ENCODE results near the gene TDRD6.
"Not testable (repeated sequence)": the region's sequence is repeated elsewhere in the genome, so short reads cannot be mapped to it uniquely, and the experiment has no call there.

TDRD6 gene

DNA sequence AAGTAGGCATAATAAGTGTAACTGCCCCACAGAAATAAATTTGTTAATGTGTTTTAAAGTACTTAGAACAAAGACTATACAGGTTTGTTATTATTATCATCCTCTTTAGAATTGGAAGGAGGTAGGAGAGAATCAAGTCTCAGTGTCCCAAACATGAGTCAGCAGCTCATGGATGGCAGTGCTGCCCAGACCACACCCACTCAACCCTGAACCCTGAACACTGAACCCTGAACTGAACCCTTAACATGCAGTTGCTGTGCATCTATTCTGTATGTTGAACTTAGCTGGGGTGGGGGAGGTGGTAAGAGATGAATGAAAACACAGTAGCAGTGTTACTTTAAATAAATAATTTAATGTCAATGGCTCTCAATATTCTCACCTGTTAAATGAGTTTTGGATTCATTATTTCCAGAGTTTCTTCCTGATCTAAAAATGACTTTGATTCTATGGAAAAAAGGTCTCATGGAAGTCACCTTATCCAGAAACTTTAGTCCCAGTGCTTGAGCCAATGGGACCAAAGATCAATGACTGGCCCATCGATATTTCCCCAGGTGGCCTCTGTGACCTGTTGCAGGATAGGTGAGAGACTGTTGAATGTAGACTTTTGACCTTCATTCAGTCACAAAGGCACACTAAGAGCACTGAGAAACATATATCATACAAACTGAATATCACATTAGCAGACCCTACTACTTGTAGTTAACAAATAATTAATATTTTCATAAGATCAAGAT, 55.9 kb downstream of the TDRD6 start:
- DNase-seq (ENCODE audit: low spot score), result no peak

DNA sequence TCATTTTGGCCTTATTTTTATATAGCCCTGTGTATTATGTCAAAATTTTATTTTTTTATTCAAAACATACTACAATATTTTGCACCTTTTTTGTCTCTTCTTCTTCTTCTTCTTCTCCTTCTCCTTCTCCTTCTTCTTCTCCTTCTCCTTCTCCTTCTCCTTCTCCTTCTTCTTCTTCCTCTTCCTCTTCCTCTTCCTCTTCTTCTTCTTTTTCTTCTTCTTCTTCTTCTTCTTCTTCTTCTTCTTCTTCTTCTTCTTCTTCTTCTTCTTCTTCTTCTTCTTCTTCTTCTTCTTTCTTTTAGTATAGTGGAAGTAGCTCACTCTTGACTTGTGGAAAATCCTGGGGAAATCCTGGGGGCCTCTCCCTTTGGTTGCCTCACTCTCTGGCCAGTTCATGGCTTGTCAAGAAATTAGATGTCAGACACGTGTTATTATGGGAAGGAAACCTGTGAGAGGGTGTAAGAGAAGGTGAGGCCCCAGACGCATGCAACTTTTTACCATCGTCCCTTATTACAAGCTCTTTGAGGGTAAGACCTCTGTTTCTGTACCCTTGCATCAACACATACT, 56.6 kb downstream of the TDRD6 start:
- DNase-seq (ENCODE audit: low spot score), result not testable (repeated sequence)

DNA sequence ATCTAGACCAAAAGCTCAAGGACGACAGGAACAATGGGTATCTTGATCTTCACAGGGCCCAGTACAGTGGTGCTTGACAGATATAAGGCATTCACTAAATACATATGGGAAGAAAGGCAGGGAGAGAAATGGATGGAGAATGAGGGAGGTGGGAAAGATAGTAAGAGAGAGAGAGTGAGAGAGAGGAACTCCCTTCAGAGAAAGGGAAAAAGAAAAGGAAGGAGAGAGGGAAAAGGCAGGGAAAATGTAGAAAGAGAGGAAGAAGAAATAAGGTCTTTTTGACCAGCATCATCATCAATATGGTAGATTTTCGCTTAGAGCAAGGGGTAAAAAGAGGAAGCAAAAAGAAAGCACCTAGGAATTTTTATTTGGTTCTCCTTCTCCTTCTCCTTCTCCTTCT, 58.3 kb downstream of the TDRD6 start:
- no peak for DNase-seq (ENCODE audit: low spot score)

DNA sequence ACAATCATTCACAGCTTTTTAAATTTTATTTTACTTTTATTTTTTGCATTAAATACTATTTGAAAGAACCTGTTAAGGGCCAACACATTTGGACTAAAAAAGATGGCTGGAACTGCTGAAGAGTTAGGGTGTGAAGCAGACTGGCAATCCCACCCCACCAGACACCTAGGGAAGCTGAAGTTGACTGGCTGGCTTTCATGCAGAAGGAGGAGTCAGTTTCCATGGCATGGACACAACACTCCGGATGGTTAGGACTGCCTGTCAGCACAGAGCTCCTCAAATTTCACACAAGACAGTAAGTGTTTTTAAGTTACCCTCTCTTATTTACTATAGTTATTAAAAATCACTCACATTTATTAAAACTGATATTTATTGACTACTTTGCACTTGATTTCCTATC, 59.0 kb downstream of the TDRD6 start, which contains the start of gene ANKRD66:
TSS of gene ANKRD66 (plus strand) at position 238 of the 400 bp plus-strand sequence. CDS start 5,016 bp downstream, outside the sequence.
- no peak for DNase-seq (ENCODE audit: low spot score)

DNA sequence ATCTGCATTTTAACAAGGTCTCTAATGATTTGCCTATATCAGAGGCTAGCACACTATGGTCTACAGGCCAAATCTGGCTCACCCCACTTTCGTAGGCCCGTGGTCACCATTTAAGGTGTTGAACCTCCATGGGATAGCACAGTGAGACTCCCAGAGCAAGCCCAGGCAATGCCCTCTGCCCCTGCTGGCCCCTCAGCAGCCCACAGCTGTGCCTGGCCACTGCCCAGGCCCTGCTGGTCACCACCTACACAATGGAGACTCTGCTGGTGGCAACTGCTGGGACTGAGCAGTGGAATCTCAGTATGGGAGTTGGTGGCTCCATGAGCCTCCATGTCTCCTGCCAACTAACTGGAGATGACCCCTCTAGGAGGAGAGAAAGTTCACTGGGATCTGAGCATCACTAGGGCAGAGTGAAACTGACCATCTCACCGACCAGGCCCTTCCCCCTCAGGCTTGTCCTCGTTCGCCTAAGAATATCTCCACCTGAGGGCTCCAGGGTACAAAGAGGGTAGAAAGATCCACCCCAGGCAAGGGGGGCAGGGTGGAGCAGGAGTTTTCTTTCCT, 61.3 kb downstream of the TDRD6 start:
- DNase-seq (ENCODE audit: low spot score), result no peak

DNA sequence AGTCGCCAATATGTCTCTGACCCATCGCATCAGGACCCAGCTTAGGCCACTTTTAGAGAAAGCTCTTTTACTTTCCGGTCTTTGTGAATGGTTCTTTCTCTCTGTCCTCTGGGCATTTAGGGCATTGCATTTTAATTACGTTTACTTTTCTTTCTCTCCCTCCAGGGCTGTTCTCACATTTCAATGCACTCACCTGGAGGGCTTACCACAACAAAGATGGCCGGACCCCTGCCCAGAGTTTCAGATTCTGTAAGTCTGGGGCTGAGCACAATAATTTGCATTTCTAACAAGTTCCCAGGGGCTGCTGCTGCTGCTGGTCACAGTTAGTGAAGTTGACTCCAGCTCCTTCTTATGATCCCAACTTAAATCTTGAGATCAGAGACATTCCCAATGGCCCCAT, 62.0 kb downstream of the TDRD6 start:
- DNase-seq (ENCODE audit: low spot score), result no peak

DNA sequence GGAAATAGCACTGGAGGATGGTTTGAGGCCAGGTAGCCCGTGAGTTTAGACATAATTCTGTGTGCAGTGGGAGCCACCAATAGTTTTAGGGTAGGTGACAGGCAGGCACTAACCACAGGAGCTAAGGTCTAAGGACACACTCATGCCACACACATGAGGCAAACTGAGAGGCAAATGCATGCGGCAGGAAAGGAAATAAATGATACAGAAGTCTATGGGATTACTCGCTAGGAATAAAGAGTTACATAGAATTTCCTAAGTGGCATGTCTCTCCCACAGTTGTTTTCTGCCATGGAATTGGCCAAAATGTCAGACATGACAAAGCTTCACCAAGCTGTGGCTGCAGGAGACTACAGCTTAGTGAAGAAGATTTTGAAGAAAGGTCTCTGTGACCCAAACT, 64.0 kb downstream of the TDRD6 start:
- no peak for DNase-seq (ENCODE audit: low spot score)

All from NAMALWA (cell line).